ENCODE data around the gene MED15. TPM values are rescaled to one million over a fixed set of nuclear protein-coding genes. Genes with fewer than 3 reads are reported as not detected.

MED15 gene
- total RNA-seq, 1 experiment from 2014 or later: 94.7 TPM

DNA sequence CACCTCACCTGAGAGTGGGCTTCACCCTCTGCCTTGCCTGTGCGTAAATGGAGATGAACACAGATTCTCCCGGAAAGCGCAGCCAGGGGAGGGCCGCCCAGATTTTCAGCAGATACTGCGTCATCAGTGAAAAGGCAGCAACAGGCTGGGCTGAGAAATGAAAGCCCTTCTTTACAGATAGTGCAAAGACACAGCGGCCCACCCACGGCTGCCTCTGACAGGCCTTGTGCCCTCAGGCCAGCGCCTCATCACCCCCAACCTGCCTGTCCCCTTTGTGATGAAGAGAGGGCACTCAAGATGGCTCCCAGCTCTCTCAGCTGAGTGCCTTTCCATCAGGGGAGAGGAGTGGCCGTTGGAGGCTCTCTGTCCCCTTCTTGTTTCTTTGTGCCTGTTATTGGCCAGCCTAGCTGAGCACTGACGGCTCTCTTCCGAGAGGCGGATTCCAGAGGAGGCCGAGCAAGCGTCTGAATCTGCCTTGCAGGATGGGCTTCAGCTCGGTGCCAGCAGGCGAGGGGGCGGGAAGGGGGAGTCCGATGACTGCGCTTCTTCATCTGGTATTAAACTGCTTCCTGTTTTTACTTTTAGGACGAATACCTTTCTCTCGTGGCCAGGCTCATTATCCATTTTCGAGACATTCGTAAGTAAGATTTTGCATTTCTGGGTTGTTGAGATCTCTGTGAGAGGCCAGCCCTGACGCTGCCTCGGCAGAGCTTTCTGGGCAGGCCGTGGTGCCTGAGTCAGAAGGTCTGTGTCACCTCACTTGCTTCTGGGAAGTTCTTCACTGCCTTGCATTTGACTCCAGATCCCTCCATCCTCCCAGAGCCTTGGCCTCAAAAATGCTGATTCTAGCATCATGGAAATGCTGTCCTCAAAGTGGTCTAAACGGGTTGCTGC is 43.7 kb downstream of the MED15 start:
- intact Hi-C loops (cut with micrococcal nuclease; ENCODE audit: unreplicated experiment): no loop called here
- DNase-seq: no peak
- Mint-ChIP-seq H3K27ac (ENCODE audit: unreplicated experiment) (no peak overlapping the region), H3K9me3 (ENCODE audit: unreplicated experiment) (no peaks in the 10 kb centered on the region), H3K4me1 (ENCODE audit: low read depth, unreplicated experiment) (peaks cover 7% of the 10 kb centered on the region), H3K36me3 (ENCODE audit: insufficient read depth, unreplicated experiment) (peaks cover 46% of the 10 kb centered on the region), H3K27me3 (ENCODE audit: insufficient read depth, unreplicated experiment) (no peaks in the 10 kb centered on the region), H3K4me3 (ENCODE audit: unreplicated experiment) (no peak overlapping the region)
- ChIA-PET CTCF (no interaction called here), POLR2A (no interaction called here)
- Histone ChIP-seq H3K9me3 (no peaks in the 10 kb centered on the region), H3K27me3 (replicated peaks; ENCODE audit: control insufficient read depth, insufficient read depth, low read length) (no peaks in the 10 kb centered on the region), H3K4me3 (ENCODE audit: low read depth, low read length) (no peak overlapping the region), H3K4me1 (peaks cover 11% of the 10 kb centered on the region; the same call in 1 of the 2 replicates), H3K36me3 (ENCODE audit: control insufficient read depth, insufficient read depth, low read length) (no peaks in the 10 kb centered on the region; the same call in none of the 2 replicates)
- BruUV-seq (replicated peaks): no TSS peak
- TF ChIP-seq, protein P1, sequence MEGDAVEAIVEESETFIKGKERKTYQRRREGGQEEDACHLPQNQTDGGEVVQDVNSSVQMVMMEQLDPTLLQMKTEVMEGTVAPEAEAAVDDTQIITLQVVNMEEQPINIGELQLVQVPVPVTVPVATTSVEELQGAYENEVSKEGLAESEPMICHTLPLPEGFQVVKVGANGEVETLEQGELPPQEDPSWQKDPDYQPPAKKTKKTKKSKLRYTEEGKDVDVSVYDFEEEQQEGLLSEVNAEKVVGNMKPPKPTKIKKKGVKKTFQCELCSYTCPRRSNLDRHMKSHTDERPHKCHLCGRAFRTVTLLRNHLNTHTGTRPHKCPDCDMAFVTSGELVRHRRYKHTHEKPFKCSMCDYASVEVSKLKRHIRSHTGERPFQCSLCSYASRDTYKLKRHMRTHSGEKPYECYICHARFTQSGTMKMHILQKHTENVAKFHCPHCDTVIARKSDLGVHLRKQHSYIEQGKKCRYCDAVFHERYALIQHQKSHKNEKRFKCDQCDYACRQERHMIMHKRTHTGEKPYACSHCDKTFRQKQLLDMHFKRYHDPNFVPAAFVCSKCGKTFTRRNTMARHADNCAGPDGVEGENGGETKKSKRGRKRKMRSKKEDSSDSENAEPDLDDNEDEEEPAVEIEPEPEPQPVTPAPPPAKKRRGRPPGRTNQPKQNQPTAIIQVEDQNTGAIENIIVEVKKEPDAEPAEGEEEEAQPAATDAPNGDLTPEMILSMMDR (IDR thresholded peaks at IDR 0.05; ENCODE audit: insufficient read depth in 1 of 2, low read depth in 1 of 2, low read length in 1 of 2, severe bottlenecking in 1 of 2, unreplicated experiment in 1 of 2): no peak

DNA sequence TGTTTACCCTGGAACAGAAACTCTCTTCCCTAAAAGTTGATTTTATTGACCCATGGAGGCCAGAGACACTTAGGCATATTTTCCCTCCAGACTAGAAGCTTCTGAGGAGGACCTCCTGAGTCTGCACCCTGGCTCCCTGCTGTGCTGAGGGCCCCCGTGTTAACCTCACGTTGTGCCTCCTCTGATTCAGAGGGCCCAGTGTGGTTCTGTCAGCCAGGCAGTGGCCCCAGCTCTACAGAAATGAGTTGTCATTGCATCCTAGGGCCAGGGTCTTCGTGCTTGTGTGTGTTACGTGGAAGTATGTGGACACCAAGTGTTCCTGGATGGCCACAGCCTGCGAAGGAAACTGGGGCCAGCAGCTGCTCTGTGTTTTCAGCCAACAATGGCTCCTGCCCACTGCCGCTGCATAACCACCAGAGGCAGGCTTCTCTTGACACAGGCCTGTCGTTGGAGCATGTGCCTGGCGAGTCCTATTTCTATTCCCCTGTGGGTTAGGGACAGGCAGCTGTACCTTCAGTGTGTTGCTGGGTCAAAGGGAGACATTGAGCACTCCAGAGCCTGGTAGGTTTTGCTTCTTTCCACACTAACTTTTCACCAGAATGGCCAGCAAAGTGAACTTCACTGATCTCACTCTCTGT is 44.5 kb downstream of the MED15 start:
- Histone ChIP-seq H3K4me3 (ENCODE audit: low read depth, low read length) (no peak overlapping the region), H3K27me3 (replicated peaks; ENCODE audit: control insufficient read depth, insufficient read depth, low read length) (no peaks in the 10 kb centered on the region), H3K4me1 (0 out of 2 replicates have a peak, but pooled peaks cover 9% of the 10 kb centered on the region), H3K9me3 (no peaks in the 10 kb centered on the region), H3K36me3 (ENCODE audit: control insufficient read depth, insufficient read depth, low read length) (peaks cover 1% of the 10 kb centered on the region)
- no peaks in the 10 kb centered on the region for H3K9me3 Mint-ChIP-seq (ENCODE audit: unreplicated experiment)
- no peak for DNase-seq
- no peak overlapping the region for H3K27ac Mint-ChIP-seq (ENCODE audit: unreplicated experiment)
- intact Hi-C loops (cut with micrococcal nuclease; ENCODE audit: unreplicated experiment): no loop called here
- peaks cover 44% of the 10 kb centered on the region for H3K36me3 Mint-ChIP-seq (ENCODE audit: insufficient read depth, unreplicated experiment)
- H3K27me3 Mint-ChIP-seq (ENCODE audit: insufficient read depth, unreplicated experiment): no peaks in the 10 kb centered on the region
- no TSS peak for BruUV-seq (replicated peaks)
- ChIA-PET CTCF (interaction anchor here (0.5 to 1.6 kb wide), 2 partner anchors 12 to 77 kb away, joined by 3 to 5 read pairs; no protein-coding TSS in a partner anchor), POLR2A (no interaction called here)
- H3K4me3 Mint-ChIP-seq (ENCODE audit: unreplicated experiment): no peak overlapping the region
- TF ChIP-seq, protein P1 (IDR thresholded peaks at IDR 0.05; ENCODE audit: insufficient read depth in 1 of 2, low read depth in 1 of 2, low read length in 1 of 2, severe bottlenecking in 1 of 2, unreplicated experiment in 1 of 2): peak in 1 of 2 experiments; percentile 12
- no peaks in the 10 kb centered on the region for H3K4me1 Mint-ChIP-seq (ENCODE audit: low read depth, unreplicated experiment)

Data from Caco-2 (cell line).